Smooth muscle cell (in vitro differentiated cells): ENCODE measurements around the gene NAPA. TPM values are rescaled to one million over a fixed set of nuclear protein-coding genes. Genes with fewer than 3 reads are reported as not detected.

Source experiments
- DNase-seq: peaks from one replicate; lab custom pipeline; 2025; ENCODE audit not compliant: unreplicated experiment; lab: John Stamatoyannopoulos, UW
- H2AFZ ChIP-seq: fragments of 200-600 bp; sonication (generic); 2 replicates; pipeline ENCODE4 v1.6.0; 2016; ENCODE audit warnings: antibody characterized with exemption, low read depth, mild to moderate bottlenecking
- H3F3A ChIP-seq: fragments of 200-600 bp; sonication (generic); 2 replicates; pipeline ENCODE4 v1.6.0; 2017; ENCODE audit warnings: antibody characterized with exemption, low read depth
- H3K27ac ChIP-seq: fragments of 200-600 bp; sonication (generic); 2 replicates; pipeline ENCODE4 v1.5.1; 2016; ENCODE audit warnings: low read depth, mild to moderate bottlenecking
- H3K27me3 ChIP-seq: fragments of 200-600 bp; sonication (generic); 2 replicates; pipeline ENCODE4 v1.6.1; 2016; ENCODE audit warnings: low read depth, mild to moderate bottlenecking
- H3K36me3 ChIP-seq: fragments of 200-600 bp; sonication (generic); 2 replicates; pipeline ENCODE4 v1.5.1; 2016; ENCODE audit warnings: low read depth
- H3K4me1 ChIP-seq: fragments of 200-600 bp; sonication (generic); 2 replicates; pipeline ENCODE4 v1.5.1; 2016; ENCODE audit warnings: low read depth
- H3K4me2 ChIP-seq: fragments of 200-600 bp; sonication (generic); 2 replicates; pipeline ENCODE4 v1.6.0; 2016; ENCODE audit warnings: mild to moderate bottlenecking
- H3K4me3 ChIP-seq: fragments of 200-600 bp; sonication (generic); 2 replicates; pipeline ENCODE4 v1.5.1; 2016; ENCODE audit warnings: mild to moderate bottlenecking
- H3K79me2 ChIP-seq: fragments of 200-600 bp; sonication (generic); 2 replicates; pipeline ENCODE4 v1.6.0; 2016; ENCODE audit warnings: low read depth, mild to moderate bottlenecking
- H3K9ac ChIP-seq: fragments of 200-600 bp; sonication (generic); 2 replicates; pipeline ENCODE4 v1.6.0; 2016; ENCODE audit warnings: low read depth
- H3K9me3 ChIP-seq: fragments of 200-600 bp; sonication (generic); replicated peaks from 2 replicates; pipeline ENCODE4 v1.5.1; 2016; ENCODE audit warnings: low read depth
- H4K20me1 ChIP-seq: fragments of 200-600 bp; sonication (generic); 2 replicates; pipeline ENCODE4 v1.6.0; 2016; ENCODE audit warnings: low read depth
- WGBS: methylation state at CpG from one replicate; pipeline ENCODE4 v1.1.7; 2016; ENCODE audit warnings: low lambda C conversion rate; 5-methylcytosine and 5-hydroxymethylcytosine counted together
- polyA plus RNA-seq: library from polyadenylated mRNA; unstranded; fragments of >200 nt; fragmentation: Nextera tagmentation; extraction: Ambion mirVana; gene quantifications from 2 replicates; pipeline ENCODE4 v1.2.1, GENCODE V29; 2016
- total RNA-seq: library from RNA; depleted of rRNA; stranded (reverse); fragments of >200 nt; gene quantifications from 2 replicates; pipeline ENCODE4 v1.2.3, GENCODE V29; 2014
- TF ChIP-seq, protein P1 (sequence below): fragments of 200-600 bp; sonication (generic); IDR thresholded peaks from 2 replicates; pipeline ENCODE4 v1.5.1; 2017; ENCODE audit warnings: borderline replicate concordance, mild to moderate bottlenecking, antibody characterized with exemption; ENCODE audit not compliant: insufficient read depth, poor library complexity, severe bottlenecking

The NAPA gene
- total and polyA plus RNA-seq, 2 experiments from 2014 or later: 65.0 to 78.7 TPM

DNA sequence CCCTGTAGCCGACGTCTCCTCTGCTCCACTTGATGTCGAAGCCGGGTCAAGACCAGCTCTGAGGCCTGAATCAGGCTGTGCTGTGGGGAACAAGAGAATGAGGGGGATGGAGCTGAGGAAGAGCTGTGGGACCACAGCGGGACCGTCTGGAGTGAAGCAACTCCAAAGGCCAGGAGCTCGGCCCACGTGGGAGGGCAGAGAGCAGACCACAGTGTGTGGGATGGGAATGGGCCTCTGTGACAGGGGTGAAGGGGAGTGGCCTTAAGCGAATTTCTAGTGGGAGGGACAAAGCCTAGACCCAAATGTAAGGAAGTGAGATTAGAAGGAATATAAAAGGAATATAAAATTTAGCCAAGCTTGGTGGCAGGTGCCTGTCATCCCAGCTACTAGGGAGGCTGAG lies 39.4 kb downstream of the NAPA start:
- peaks cover 21% of the 10 kb centered on the region for H3K27me3 ChIP-seq
- no peak overlapping the region for H3K9ac ChIP-seq
- no peak overlapping the region for H3K4me2 ChIP-seq
- no peaks in the 10 kb centered on the region for H3K4me1 ChIP-seq
- no peaks in the 10 kb centered on the region for H3K36me3 ChIP-seq
- no peak for DNase-seq
- H3K27ac ChIP-seq: no peak overlapping the region
- H3K79me2 ChIP-seq: no peaks in the 10 kb centered on the region
- no peak overlapping the region for H3K4me3 ChIP-seq
- no peak overlapping the region for H2AFZ ChIP-seq
- TF ChIP-seq, protein P1, sequence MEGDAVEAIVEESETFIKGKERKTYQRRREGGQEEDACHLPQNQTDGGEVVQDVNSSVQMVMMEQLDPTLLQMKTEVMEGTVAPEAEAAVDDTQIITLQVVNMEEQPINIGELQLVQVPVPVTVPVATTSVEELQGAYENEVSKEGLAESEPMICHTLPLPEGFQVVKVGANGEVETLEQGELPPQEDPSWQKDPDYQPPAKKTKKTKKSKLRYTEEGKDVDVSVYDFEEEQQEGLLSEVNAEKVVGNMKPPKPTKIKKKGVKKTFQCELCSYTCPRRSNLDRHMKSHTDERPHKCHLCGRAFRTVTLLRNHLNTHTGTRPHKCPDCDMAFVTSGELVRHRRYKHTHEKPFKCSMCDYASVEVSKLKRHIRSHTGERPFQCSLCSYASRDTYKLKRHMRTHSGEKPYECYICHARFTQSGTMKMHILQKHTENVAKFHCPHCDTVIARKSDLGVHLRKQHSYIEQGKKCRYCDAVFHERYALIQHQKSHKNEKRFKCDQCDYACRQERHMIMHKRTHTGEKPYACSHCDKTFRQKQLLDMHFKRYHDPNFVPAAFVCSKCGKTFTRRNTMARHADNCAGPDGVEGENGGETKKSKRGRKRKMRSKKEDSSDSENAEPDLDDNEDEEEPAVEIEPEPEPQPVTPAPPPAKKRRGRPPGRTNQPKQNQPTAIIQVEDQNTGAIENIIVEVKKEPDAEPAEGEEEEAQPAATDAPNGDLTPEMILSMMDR: no peak
- no peaks in the 10 kb centered on the region for H3K9me3 ChIP-seq
- no peaks in the 10 kb centered on the region for H3F3A ChIP-seq
- no peaks in the 10 kb centered on the region for H4K20me1 ChIP-seq
- WGBS: 70% methylated on average over 9 of the region's 9 CpGs

DNA sequence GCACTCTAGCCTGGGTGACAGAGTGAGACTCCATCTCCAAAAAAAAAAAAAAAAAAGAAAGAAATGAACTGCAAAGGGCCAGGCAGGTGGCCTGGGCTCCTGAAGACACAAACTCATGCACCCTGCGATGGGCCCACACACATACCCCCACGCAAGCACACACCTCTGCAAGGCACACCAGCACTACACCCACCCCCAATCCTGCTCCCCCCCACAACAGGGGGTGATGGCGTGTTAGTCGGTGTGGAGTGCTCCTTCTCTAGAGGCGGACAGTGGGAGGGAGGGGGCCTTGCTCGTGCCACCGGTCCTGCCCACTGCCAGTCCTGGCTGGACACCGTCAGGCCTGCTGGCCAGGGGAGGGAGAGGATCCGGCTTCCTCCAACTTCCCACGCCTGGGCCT lies 41.5 kb downstream of the NAPA start:
- 91% methylated on average over 10 of the region's 10 CpGs for WGBS
- no peak overlapping the region for H2AFZ ChIP-seq
- no peaks in the 10 kb centered on the region for H3F3A ChIP-seq
- no peaks in the 10 kb centered on the region for H4K20me1 ChIP-seq
- no peak overlapping the region for H3K27ac ChIP-seq
- H3K36me3 ChIP-seq: no peaks in the 10 kb centered on the region
- no peak overlapping the region for H3K9ac ChIP-seq
- H3K4me1 ChIP-seq: no peaks in the 10 kb centered on the region
- H3K9me3 ChIP-seq: no peaks in the 10 kb centered on the region
- H3K27me3 ChIP-seq: peaks cover 22% of the 10 kb centered on the region
- H3K4me3 ChIP-seq: no peak overlapping the region
- DNase-seq: no peak
- TF ChIP-seq, protein P1: no peak
- no peaks in the 10 kb centered on the region for H3K79me2 ChIP-seq
- no peak overlapping the region for H3K4me2 ChIP-seq

DNA sequence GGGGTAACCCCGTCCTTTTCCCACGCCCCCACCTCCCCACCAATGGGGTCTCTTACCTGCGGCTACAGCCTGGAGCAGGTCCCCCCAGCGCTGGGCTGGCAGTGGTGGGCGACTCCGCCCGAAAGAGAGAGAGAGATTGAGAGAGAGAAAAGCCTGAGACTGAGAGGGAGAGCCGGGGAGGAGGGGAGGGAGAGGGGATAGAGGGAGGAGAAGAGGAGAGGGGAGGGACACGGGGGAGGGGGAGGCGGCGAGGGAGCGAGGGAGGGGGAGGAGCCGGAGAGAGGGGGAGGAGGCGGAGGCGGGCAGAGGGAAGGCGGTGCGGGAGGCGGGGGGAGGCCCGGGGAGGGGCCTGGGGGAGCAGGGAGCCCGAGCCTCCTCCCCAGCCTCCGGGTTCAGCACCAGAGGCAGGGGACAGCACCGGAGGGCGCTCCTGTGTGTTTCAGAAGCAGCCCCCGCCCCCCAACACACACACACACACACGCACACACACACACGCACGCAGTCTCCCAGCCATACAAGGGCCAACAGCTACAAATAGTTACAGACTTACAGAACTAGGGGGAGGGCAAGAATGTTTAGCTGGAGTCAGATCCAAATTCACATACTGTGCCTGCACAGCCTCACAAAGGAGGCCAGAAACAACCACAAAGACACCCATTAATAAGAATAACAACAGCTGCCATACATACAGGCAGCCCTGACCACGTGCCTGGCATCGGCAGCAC lies 43.0 kb downstream of the NAPA start, which contains the start of gene SLC8A2:
SLC8A2 (minus strand) TSS at position 161 of the 725 bp plus-strand sequence. CDS start 5,490 bp downstream, outside the sequence.
- peaks cover 26% of the 10 kb centered on the region for H3K27me3 ChIP-seq
- TF ChIP-seq, protein P1: no peak
- H3F3A ChIP-seq: no peaks in the 10 kb centered on the region
- WGBS: 50% methylated on average over 2 of the region's 29 CpGs
- H4K20me1 ChIP-seq: no peaks in the 10 kb centered on the region
- no peak within 1 kb of the TSS for H3K27ac ChIP-seq
- H3K4me1 ChIP-seq: no peaks in the 10 kb centered on the region
- no peak within 1 kb of the TSS for H2AFZ ChIP-seq
- H3K9me3 ChIP-seq: no peaks in the 10 kb centered on the region
- peak within 1 kb of the TSS; percentile 29 for H3K4me3 ChIP-seq
- H3K9ac ChIP-seq: no peak within 1 kb of the TSS
- no peaks in the 10 kb centered on the region for H3K36me3 ChIP-seq
- no peaks in the 10 kb centered on the region for H3K79me2 ChIP-seq
- peak; percentile 70 for DNase-seq
- H3K4me2 ChIP-seq: peak within 1 kb of the TSS; percentile 78

DNA sequence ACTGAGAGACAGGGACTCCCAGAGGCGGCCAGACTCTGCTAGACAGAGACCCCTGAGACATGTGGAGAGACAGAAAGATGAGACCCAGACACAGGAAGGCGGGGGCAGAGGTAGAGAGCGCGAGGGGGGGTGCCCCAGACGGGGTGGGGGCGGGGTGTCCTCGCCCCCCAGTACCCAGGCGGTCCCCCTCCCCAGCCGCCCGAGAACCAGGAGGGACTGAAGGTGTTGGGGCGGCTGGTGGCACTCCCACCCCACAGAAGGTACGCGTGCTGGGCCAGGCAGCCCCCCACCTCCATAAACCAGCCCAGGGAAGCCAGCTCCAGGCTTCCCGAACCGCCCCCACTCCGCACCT lies 43.5 kb downstream of the NAPA start:
- Histone ChIP-seq H4K20me1 (no peaks in the 10 kb centered on the region), H3F3A (no peaks in the 10 kb centered on the region), H3K4me2 (peak overlapping the region; percentile 78), H3K27ac (no peak overlapping the region), H3K4me3 (peak overlapping the region; percentile 29), H3K27me3 (peaks cover 26% of the 10 kb centered on the region), H3K9me3 (no peaks in the 10 kb centered on the region), H3K4me1 (no peaks in the 10 kb centered on the region), H3K79me2 (no peaks in the 10 kb centered on the region), H2AFZ (no peak overlapping the region), H3K36me3 (no peaks in the 10 kb centered on the region), H3K9ac (no peak overlapping the region)
- WGBS: 4% methylated on average over 9 of the region's 16 CpGs
- TF ChIP-seq, protein P1: no peak
- DNase-seq: no peak
